B cell (primary cell): ENCODE data around the gene WDHD1. TPM values are rescaled to one million over a fixed set of nuclear protein-coding genes. Genes with fewer than 3 reads are reported as not detected.

Experiments
- polyA plus RNA-seq: library from polyadenylated mRNA; depleted of rRNA; stranded (reverse); fragments of >200 nt; gene quantifications from 2 replicates; pipeline ENCODE4 v1.2.3, GENCODE V29; 2012
- total RNA-seq, 2 donors: library from RNA; stranded (reverse); fragments of 120-200 nt in 1 of 2; gene quantifications; 1 replicate in 1 of 2; 2 replicates in 1 of 2; pipeline versions ENCODE4 v1.2.3 to v1.2.4, GENCODE V29; 2013 to 2022

Gene WDHD1
- total and polyA plus RNA-seq, 2 donors (not counting 1 experiment from before 2014, with no cell fraction given), result 0.61 to 6.5 TPM

Other genes with a start within 250 kb of the WDHD1 start
- 23.7 and 24.6 TPM in 2 replicates for gene GCH1, start 124.3 kb downstream of the WDHD1 start, total RNA-seq
- gene GCH1, start 124.3 kb downstream of the WDHD1 start, polyA plus RNA-seq, result 17.0 and 34.9 TPM in 2 replicates
- gene SOCS4, start 137 bp upstream of the WDHD1 start, total RNA-seq, result 23.6 and 26.3 TPM in 2 replicates
- 4.7 and 22.8 TPM in 2 replicates for gene SOCS4, start 137 bp upstream of the WDHD1 start, polyA plus RNA-seq
- gene MAPK1IP1L, start 24.5 kb upstream of the WDHD1 start, total RNA-seq, result 108 and 116 TPM in 2 replicates
- 141 and 248 TPM in 2 replicates for gene MAPK1IP1L, start 24.5 kb upstream of the WDHD1 start, polyA plus RNA-seq
- gene LGALS3, start 102.2 kb upstream of the WDHD1 start, total RNA-seq, result 21.1 and 21.2 TPM in 2 replicates
- 6.5 and 7.0 TPM in 2 replicates for gene LGALS3, start 102.2 kb upstream of the WDHD1 start, polyA plus RNA-seq
- gene DLGAP5, start 164.5 kb upstream of the WDHD1 start, total RNA-seq, result not detected in 2 replicates
- gene DLGAP5, start 164.5 kb upstream of the WDHD1 start, polyA plus RNA-seq, result 0.12 and 0.13 TPM in 2 replicates
- gene FBXO34, start 244.3 kb upstream of the WDHD1 start, total RNA-seq, result 27.5 and 33.4 TPM in 2 replicates
- gene FBXO34, start 244.3 kb upstream of the WDHD1 start, polyA plus RNA-seq, result 7.8 and 8.1 TPM in 2 replicates